ENCODE results near the gene SLC38A2.
"Not testable (repeated sequence)": the region's sequence is repeated elsewhere in the genome, so short reads cannot be mapped to it uniquely, and the experiment has no call there.

The SLC38A2 gene

DNA sequence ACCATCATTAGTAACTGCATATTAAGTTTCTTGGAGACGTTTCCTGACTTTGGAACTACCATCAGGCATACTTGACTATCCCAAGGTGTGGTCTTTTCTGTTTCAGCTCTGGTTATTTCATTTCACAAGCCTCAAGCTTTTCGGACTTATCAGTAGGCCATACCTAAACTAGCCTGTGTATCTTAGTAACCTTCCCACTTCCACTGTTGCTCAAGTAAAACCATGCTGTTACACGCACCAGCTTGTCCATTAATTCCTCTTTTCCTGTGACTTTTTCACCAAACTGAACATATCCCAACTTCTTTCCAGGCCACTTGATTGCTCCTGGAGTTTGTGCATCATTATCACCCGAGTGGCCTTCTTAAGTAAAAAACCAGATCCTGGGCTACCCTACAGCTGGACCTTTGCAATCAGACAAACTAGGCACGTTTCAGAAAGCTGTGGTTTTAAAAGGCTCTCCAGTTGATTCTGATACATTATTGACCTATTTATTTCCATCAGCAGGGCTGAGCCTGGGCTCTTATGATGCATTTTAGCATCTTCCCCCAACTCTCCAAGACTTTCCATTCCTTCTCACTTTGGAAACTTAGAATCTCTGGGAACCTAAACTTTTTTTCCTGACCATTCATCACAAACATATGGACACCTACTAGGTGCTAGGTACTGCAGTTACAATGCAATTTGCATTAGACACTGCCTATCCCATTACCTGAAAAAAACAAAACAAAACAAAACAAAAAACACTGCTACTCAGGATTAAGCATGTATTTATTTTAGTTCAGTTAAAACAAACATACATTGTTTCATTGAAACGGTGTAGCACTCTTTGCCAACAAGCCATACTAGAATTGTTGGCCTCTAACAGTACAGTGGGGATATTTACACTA is 14.9 kb downstream of the SLC38A2 start:
- Mint-ChIP-seq H3K9me3 (no peaks in the 10 kb centered on the region), H3K27me3 (peaks cover 3% of the 10 kb centered on the region), H3K36me3 (peaks cover 41% of the 10 kb centered on the region), H3K4me3 (no peak overlapping the region), H3K4me1 (peaks cover 44% of the 10 kb centered on the region), H3K27ac (no peak overlapping the region)
- CTCF ChIA-PET: interaction anchor here (1.8 kb wide), 1 partner anchor 167 kb away, joined by 4 read pairs; no protein-coding TSS in a partner anchor
- DNase-seq: no peak

DNA sequence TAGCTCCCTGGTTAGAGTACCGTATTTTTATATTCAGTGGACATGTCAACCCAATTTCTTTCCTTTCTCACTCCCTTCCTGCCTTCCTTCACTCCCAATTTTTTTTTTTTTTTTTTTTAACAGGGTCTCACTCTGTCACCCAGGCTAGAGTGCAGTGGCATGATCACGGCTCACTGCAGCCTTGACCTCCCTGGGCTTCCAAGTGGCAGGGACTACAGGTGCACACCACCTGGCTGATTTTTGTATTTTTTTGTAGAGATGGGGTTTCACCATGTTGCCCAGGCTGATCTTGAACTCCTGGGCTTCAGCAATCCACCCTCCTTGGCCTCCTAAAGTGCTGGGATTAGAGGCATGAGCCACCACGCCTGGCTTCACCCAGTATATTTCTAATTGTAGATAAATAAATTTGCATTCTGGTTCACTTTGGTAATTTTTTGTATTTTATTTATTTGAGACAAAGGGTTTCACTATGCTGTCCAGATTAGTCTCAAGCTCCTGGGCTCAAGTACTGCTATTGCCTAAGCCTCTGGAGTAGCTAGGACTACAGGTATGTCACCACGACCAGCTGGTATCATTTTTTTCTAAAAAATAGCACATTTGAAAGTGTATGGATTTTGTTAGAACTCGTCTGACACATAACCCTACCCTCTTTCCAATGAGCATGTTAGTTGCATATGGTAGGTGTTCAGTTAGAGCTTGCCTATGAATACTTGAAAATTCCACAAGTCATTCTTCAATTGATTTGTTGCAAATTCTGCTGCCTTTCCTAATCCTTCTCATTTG is 15.7 kb downstream of the SLC38A2 start:
- no peak for DNase-seq
- Mint-ChIP-seq H3K27ac (no peak overlapping the region), H3K27me3 (peaks cover 3% of the 10 kb centered on the region), H3K9me3 (no peaks in the 10 kb centered on the region), H3K4me1 (peaks cover 36% of the 10 kb centered on the region), H3K36me3 (peaks cover 34% of the 10 kb centered on the region), H3K4me3 (no peak overlapping the region)
- CTCF ChIA-PET: interaction anchor here (1.0 to 1.8 kb wide), 4 partner anchors 8 to 168 kb away, joined by 3 to 4 read pairs (median 3); no protein-coding TSS in a partner anchor

DNA sequence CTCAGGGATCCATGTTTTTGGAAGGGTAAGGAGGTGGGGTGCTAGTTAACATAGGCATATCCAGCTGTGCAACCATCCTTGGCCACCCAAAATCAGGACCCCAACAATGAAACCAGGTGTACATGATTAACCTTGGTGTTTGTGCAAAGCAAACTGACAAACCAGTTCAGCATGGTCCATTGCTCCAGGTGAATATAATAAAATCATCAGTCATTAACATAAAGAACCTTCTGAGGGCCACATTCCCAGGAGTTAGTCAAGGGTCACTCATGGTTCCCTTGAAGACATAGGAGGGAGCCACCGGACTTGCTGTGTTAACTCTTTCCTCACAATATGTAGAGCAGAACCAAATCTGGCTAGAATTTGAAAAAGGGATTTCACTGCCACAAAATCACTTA is 17.8 kb downstream of the SLC38A2 start:
- Mint-ChIP-seq H3K36me3 (peaks cover 18% of the 10 kb centered on the region), H3K4me3 (no peak overlapping the region), H3K4me1 (peaks cover 20% of the 10 kb centered on the region), H3K9me3 (no peaks in the 10 kb centered on the region), H3K27ac (no peak overlapping the region), H3K27me3 (peaks cover 3% of the 10 kb centered on the region)
- no peak for DNase-seq
- CTCF ChIA-PET: interaction anchor here (1.4 to 1.8 kb wide), 2 partner anchors 10 to 230 kb away, joined by 7 to 8 read pairs; no protein-coding TSS in a partner anchor

DNA sequence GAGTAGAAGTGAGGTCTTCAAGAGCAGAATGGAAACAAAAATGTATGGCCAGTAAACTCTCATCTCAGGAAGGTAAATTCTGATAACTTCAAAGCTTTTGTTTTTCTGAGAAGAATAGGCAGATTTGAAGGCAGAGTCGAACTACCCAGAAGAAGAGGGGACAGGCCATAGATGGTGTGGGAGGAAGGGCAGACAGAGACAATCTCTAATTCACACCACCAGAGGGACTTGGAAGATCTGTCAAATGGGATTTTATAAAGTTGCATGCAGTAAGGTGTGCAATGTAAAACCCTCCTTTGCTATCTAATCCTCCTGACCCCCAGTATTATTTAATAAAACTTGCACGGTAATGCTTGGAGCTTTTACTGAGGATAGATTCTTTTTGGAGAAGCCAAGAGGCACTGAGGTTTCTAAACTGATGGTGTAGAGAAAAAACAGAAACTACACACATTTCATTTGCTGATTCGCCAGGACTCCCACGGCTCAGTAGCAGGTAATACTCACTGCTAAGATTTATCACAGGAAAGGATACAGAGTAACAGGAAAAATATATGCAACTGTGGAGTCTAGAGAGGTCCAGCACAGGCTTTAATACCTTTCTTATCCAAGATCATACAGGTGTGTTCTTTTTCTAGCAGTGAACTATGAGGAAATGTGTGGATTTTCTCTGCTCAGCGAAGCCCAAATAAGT is 18.3 kb downstream of the SLC38A2 start:
- DNase-seq: no peak
- H3K27me3 Mint-ChIP-seq: peaks cover 3% of the 10 kb centered on the region
- H3K4me3 Mint-ChIP-seq: no peak overlapping the region
- H3K27ac Mint-ChIP-seq: peak overlapping the region; percentile 3
- peaks cover 23% of the 10 kb centered on the region for H3K4me1 Mint-ChIP-seq
- H3K36me3 Mint-ChIP-seq: peaks cover 12% of the 10 kb centered on the region
- no peaks in the 10 kb centered on the region for H3K9me3 Mint-ChIP-seq
- CTCF ChIA-PET: interaction anchor here (0.6 to 1.8 kb wide), 7 partner anchors 9 to 324 kb away, joined by 3 to 8 read pairs (median 3); no protein-coding TSS in a partner anchor

DNA sequence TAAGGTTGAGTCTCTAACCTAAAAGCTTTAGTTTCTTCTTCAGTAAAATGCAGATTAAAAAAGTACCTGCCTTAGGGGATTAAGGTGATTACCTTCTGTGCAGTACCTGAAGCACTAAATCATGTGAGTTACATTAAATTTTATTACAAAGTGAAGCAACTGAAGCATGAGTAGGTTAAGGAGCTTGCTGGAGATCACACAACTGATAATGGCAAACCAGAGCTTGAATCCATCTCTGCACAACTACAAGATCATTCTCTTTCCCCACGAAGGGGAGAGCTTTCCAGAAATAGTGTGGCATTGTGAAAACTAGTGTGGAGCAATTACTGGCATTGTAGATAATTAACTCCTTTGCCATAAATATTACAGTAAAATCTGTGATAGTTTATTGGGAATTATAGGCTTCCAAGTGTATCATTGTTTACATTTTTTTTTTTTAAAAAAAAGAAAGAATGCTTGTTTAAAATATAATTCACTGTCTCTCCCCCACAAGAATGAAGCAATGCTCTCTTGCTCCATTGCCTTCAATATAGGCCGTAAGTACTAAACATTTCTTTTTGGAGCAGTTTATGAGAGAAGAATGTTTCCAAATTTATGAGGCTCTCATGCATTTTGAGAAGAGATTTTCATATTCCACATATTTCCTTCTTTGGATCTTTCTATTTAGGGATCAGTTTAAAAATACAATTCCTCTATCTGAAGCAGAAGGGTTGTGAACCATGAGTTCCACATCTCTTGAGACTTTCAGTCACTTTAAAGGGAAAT is 20.5 kb downstream of the SLC38A2 start:
- no peaks in the 10 kb centered on the region for H3K9me3 Mint-ChIP-seq
- H3K27me3 Mint-ChIP-seq: peaks cover 3% of the 10 kb centered on the region
- no peak overlapping the region for H3K27ac Mint-ChIP-seq
- no peaks in the 10 kb centered on the region for H3K36me3 Mint-ChIP-seq
- CTCF ChIA-PET: interaction anchor here (1.2 kb wide), 1 partner anchor 325 kb away, joined by 4 read pairs; no protein-coding TSS in a partner anchor
- DNase-seq: no peak
- no peak overlapping the region for H3K4me3 Mint-ChIP-seq
- peaks cover 26% of the 10 kb centered on the region for H3K4me1 Mint-ChIP-seq

DNA sequence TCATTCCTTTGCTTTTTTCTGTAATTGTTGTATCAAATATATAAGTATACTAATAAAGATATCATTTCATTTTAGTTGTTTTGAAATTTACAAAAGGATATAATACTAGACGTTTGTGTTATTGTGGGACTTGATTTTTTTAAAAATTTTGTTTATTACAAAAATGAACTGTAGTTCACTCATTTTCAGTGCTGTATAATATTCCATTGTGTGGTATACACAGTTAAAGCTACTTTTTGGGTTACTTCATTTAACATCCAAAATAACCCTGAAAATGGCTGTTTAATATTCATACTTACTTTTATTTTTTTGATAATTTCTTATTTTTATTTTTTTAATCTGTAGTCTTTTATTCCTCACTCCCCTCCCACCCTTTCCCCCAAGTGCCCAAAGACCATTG is 21.4 kb downstream of the SLC38A2 start:
- H3K9me3 Mint-ChIP-seq: no peaks in the 10 kb centered on the region
- peaks cover 26% of the 10 kb centered on the region for H3K4me1 Mint-ChIP-seq
- no peak overlapping the region for H3K27ac Mint-ChIP-seq
- CTCF ChIA-PET: interaction anchor here (1.2 kb wide), 1 partner anchor 326 kb away, joined by 4 read pairs; no protein-coding TSS in a partner anchor
- no peaks in the 10 kb centered on the region for H3K27me3 Mint-ChIP-seq
- no peak overlapping the region for H3K4me3 Mint-ChIP-seq
- DNase-seq: no peak
- no peaks in the 10 kb centered on the region for H3K36me3 Mint-ChIP-seq

DNA sequence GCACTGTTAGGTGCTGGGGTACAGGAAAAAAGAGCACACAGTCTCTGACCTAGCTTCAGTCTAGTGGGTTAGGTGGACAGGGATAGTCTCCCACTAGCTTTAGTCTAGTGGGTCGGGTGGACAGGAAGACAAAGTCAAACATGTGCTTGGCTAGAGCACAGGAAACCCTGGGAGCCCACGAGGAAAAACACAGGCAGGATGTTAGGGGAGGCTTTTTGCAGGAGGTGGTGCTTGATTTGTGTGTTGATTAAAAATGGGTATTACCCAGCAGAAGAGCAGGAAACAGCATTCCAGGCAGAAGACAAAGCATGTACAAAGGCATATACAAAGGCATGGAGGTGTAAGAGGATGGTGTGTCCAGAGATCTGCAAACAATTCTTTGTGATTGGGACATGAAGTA is 23.3 kb downstream of the SLC38A2 start:
- DNase-seq: no peak
- no peaks in the 10 kb centered on the region for H3K27me3 Mint-ChIP-seq
- CTCF ChIA-PET: no interaction called here
- H3K9me3 Mint-ChIP-seq: no peaks in the 10 kb centered on the region
- no peak overlapping the region for H3K27ac Mint-ChIP-seq
- H3K4me3 Mint-ChIP-seq: no peak overlapping the region
- H3K36me3 Mint-ChIP-seq: no peaks in the 10 kb centered on the region
- H3K4me1 Mint-ChIP-seq: peaks cover 19% of the 10 kb centered on the region

DNA sequence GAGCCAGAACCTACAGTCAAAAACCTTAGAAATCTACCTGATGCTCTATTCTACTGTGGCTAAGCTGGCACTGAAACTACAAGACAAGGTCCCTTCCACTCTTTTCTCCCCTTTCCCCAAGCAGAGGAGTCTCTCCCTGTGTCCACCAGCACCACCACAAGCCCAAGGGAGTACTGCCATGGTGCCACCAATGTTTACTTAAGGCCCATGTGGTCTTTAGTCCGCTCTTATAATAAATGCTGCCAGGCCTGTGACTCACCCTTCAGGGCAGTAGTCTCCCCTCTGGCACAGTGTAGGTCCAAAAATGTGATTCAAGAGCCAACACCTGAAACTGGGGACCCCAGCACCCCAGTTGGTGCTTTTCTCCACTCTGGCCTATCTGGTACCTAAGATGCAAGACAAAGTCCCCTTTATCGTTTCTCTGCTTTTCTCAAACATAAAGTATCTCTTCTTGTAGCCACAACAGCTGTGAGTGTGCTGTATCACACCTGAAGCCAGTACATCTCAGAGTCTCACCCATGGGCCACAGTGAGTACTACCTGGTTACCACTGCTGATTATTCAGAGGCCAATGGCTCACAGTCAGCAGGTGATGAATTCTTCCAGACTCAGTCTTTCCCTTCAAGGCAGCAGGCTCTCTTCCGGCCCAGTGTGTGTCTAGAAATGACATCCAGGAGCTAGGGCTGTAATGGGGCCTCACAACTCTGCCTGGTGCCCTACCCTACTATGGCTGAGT is 29.3 kb downstream of the SLC38A2 start:
- no peaks in the 10 kb centered on the region for H3K9me3 Mint-ChIP-seq
- peaks cover 8% of the 10 kb centered on the region for H3K27me3 Mint-ChIP-seq
- CTCF ChIA-PET: interaction anchor here (1.3 to 1.7 kb wide), 2 partner anchors 13 to 678 kb away, joined by 3 to 5 read pairs; no protein-coding TSS in a partner anchor
- H3K4me1 Mint-ChIP-seq: no peaks in the 10 kb centered on the region
- no peak overlapping the region for H3K4me3 Mint-ChIP-seq
- H3K27ac Mint-ChIP-seq: no peak overlapping the region
- DNase-seq: no peak
- no peaks in the 10 kb centered on the region for H3K36me3 Mint-ChIP-seq

DNA sequence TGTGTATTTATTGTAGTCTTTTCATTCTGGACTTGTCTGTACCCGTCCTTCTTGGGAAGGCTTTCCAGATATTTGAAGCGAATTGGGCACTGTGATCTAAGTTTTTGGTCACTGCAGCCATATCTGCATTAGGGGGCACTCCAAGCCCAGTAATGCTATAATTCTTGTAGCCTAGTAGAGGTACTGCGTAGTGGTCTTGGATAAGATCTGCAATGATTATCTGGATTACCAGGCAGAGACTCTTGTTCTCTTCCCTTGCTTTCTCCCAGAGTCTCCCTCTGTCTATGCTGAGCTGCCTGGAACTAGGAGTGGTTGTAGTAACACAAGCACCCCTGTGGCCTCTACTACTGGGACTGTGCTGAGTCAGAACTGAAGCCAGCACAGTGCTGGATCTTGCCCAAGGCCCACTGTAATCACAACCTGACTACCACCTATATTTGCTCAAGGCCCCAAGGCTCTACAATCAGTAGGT is 30.0 kb downstream of the SLC38A2 start:
- peak; percentile 42 for DNase-seq
- H3K27ac Mint-ChIP-seq: no peak overlapping the region
- H3K36me3 Mint-ChIP-seq: no peaks in the 10 kb centered on the region
- H3K4me3 Mint-ChIP-seq: no peak overlapping the region
- CTCF ChIA-PET: interaction anchor here (1.1 to 1.7 kb wide), 2 partner anchors 344 to 679 kb away, joined by 3 to 5 read pairs; no protein-coding TSS in a partner anchor
- H3K4me1 Mint-ChIP-seq: no peaks in the 10 kb centered on the region
- no peaks in the 10 kb centered on the region for H3K9me3 Mint-ChIP-seq
- peaks cover 8% of the 10 kb centered on the region for H3K27me3 Mint-ChIP-seq

DNA sequence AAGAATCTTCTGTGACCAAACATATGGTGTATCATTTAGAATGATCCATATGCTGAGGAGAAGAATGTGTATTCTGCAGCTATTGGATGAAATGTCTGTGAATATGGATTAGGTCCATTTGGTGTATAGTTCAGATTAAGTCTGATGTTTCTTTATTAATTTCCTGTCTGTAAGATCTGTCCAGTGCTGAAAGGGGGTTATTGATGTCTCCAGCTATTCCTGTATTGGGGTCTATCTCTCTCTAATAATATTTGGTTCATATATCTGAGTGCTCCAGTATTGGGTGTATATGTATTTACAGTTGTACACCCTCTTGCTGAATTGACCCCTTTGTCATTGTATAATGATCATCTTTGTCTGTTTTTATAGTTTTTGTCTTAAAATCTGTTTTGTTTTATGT is 33.5 kb downstream of the SLC38A2 start:
- Mint-ChIP-seq H3K27me3 (peaks cover 12% of the 10 kb centered on the region), H3K4me3 (no peak overlapping the region), H3K4me1 (no peaks in the 10 kb centered on the region), H3K9me3 (no peaks in the 10 kb centered on the region), H3K27ac (no peak overlapping the region), H3K36me3 (no peaks in the 10 kb centered on the region)
- DNase-seq: no peak
- CTCF ChIA-PET: no interaction called here

DNA sequence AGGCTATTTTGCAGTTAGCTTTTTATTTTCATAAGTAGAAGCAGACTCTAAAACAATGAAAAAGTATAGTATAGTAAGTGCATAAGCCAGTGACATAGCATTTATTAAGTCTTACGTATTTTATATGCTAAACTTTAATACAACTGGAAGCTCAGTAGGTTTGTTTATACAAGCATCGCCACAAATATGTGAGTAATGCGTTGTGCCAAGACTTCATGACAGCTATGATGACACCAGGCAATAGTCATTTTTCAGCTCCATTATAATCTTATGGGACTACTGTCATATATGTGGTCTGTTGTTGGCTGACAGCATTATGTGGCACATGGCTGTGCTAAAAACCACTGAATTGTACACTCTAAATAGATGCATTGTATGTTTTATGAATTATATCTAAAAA is 40.3 kb downstream of the SLC38A2 start:
- no peaks in the 10 kb centered on the region for H3K4me1 Mint-ChIP-seq
- no peaks in the 10 kb centered on the region for H3K36me3 Mint-ChIP-seq
- CTCF ChIA-PET: interaction anchor here (0.9 to 1.0 kb wide), 2 partner anchors 29 to 1076 kb away, joined by 3 read pairs; no protein-coding TSS in a partner anchor
- no peak for DNase-seq
- peaks cover 7% of the 10 kb centered on the region for H3K27me3 Mint-ChIP-seq
- H3K4me3 Mint-ChIP-seq: no peak overlapping the region
- H3K9me3 Mint-ChIP-seq: peaks cover 15% of the 10 kb centered on the region
- no peak overlapping the region for H3K27ac Mint-ChIP-seq

DNA sequence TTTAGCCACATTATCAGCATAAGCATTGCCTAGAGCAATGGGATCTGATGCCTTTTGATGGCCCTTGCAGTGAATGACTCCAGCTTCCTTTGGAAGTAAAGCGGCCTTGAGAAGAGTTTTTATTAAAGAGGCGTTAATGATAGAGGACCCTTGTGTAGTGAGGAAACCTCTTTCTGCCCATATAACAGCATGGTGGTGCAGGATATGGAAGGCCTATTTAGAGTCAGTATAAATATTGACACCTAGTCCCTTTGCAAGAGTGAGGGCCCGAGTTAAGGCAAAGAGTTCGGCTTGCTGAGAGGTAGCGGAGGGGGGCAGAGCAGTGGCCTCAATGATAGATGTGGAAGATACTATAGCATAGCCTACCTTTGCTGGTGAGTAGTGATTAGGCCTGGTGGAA is 47.5 kb downstream of the SLC38A2 start:
- H3K4me1 Mint-ChIP-seq, H3K4me3 Mint-ChIP-seq, H3K36me3 Mint-ChIP-seq, H3K27me3 Mint-ChIP-seq, H3K27ac Mint-ChIP-seq, CTCF ChIA-PET, DNase-seq: not testable (repeated sequence)
- H3K9me3 Mint-ChIP-seq: peaks cover 11% of the 10 kb centered on the region

DNA sequence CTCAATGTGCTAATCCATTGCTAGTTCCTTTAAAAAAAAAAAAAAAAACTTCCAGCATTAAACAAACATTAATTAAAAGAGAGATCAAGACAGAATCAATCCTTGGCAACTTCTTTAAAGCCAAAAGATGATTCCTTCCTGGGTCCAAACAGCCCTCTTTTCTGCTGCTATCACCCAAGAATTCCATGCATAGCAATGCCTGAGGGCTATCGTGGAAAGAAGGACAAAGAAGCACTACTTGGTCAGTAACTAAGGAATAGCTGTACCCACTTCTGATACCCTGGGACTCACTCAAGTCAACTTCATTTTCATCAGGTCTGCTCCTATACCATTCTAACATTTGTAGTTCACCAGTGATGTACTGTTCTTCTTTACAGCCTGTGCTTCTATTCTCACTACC is 51.8 kb downstream of the SLC38A2 start:
- Mint-ChIP-seq H3K27ac (no peak overlapping the region), H3K4me3 (no peak overlapping the region), H3K9me3 (peaks cover 2% of the 10 kb centered on the region), H3K27me3 (no peaks in the 10 kb centered on the region), H3K4me1 (no peaks in the 10 kb centered on the region), H3K36me3 (peaks cover 1% of the 10 kb centered on the region)
- CTCF ChIA-PET: no interaction called here
- no peak for DNase-seq

All from activated naive CD4-positive, alpha-beta T cell treated with anti-CD3 and anti-CD28 coated beads, Interleukin-2, amount 10 ng/mL, durations not matched to agents 7 days and 5 days (primary cell).